GM10266 (cell line): Measurements from ENCODE around the gene AMOTL1.

Experiments
- DNase-seq: peaks from one replicate; pipeline ENCODE4 v3.0.0; 2012; ENCODE audit errors: extremely low spot score
- CTCF ChIP-seq: IDR thresholded peaks from 2 replicates; pipeline ENCODE4 v1.5.1; 2012; ENCODE audit warnings: mild to moderate bottlenecking, low read depth; ENCODE audit not compliant: control insufficient read depth, insufficient read depth; ENCODE audit errors: missing control alignments

The AMOTL1 gene

DNA sequence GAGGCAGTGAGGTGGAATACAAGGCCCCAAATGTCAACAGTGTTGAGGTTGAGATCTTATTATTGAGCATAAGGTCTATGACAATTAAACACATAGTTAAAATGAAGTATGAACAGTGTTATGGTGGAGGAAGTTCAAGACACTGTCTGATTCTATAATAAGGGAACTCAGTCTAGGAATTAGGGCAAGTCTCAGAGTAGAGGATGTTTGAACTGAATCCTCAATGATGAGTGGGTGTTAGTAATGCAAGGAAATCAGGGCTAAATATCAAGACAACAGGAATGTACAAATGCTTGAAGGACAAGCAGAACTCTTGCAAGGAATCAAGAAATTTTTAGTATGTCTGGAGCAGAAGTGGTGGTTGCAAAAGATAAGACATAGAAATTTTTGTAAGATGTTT is 152.2 kb downstream of the AMOTL1 start:
- no peak for DNase-seq
- no peak for TF ChIP-seq CTCF

DNA sequence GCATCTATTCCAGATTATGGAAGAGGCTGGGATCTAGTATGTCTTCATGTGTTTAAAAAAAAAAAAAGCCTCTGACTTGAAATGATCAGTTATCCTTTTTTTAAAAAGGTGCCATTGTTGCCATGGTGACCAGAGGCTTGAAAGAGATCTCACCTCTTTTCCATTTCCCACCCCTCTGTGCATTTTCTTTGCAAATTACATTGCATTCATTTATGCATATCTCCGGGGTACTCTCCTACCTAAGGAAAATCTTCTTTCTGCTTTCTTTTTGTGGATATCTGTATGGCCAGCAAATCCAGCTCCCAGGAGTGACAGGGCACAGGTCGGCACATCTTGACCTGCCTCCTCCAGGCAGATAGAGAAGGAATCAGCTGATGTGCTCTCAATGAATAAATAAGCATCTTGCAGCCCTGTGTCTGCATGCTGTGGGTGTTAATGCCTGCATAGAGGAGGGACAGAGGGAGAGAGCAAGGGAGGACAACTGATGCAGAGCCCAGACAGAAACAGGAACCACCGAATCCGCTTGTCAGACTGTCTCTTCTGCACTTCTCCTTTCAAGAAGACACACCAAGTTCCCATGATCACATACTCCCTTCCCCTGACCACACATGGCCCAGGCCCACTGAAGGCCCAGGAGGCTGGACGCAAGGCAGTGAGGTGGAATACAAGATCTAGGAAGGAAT is 154.3 kb downstream of the AMOTL1 start:
- TF ChIP-seq CTCF, result no peak
- no peak for DNase-seq

DNA sequence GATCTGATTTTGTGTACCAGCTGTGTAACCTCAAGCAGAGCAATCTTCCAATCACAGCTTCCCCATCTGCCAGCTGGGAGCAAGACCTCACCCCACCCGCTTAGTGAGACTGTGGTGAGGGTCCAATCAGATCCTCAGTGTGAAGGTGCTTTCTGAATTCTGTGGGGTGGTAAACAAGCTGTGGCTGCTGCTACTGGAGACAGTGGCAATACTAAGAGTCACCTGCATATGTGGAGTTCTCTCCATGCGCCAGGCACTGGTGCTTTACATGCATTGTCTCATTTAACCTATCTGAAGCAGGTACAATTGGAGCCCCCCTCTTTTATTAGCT is 154.8 kb downstream of the AMOTL1 start:
- no peak for TF ChIP-seq CTCF
- DNase-seq, result no peak

DNA sequence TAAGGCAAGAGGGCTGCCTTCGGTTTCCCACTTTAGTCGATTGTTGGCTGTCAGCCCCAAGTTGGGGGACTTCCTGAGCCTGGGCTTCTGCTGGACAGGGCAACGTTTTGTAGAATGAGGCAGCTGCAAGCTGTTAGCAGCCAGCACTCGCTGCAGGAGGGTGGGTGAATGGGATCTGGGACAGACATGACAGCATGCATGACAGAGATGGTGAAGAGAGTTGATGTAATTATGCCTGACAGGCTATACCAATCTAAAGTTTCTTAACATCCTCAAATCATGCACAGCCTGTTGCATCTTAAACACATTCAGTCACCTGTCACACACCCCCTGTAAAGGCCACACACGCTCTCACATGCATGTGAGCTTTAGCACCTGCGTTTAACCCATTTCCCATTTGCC is 156.0 kb downstream of the AMOTL1 start:
- DNase-seq, result no peak
- no peak for TF ChIP-seq CTCF

GRCh38 chr11:94924612-94925011 is 156.5 kb downstream of the AMOTL1 start:
- no peak for DNase-seq
- no peak for TF ChIP-seq CTCF

DNA sequence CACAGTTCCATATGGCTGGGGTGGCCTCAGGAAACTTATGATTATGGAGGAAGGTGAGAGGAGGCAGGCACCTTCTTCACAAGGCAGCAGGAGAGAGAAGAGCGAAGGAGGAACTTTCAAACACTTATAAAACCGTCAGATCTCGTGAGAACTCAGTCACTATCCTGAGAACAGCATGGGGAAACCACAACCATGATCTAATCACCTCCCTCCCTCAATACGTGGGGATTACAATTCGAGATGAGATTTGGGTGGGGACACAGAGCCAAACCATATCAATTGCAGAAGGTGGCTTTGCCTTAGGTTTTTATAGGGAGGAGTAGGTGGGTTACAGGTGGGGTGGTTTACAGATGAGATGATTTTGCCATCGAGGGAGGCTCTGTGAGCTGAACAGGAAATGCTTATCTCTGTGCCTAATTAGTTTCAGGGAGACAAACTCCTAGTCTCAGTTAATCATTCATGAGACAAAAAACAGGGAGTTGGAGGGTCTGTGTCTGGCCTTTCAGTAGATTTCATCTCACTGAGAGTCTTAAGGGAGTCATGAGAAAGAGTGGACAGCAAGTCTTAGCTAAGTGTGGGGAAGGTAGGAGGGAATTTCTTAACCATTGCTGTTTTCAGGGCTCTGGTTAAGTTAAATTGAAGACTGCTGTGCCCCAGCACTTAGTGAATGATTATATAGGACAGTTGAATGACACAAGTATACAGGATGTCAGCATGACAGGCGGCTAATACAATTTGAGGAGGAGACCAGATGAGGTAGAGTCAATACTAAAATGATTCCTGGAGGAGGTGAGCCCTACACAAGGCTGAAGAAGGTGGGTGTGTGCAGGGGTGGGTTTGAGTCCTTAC is 157.5 kb downstream of the AMOTL1 start:
- no peak for DNase-seq
- no peak for TF ChIP-seq CTCF

GRCh38 chr11:94926271-94926625 is 158.1 kb downstream of the AMOTL1 start:
- no peak for TF ChIP-seq CTCF
- DNase-seq, result no peak
